ENCODE results near the gene CX3CL1. TPM values are rescaled to one million over a fixed set of nuclear protein-coding genes. Genes with fewer than 3 reads are reported as not detected.

The CX3CL1 gene
- total RNA-seq, 3 donors from 2014 or later = 6.2 to 164 (median 58.0) TPM

GRCh38 chr16:57390636-57391295 is 18.5 kb downstream of the CX3CL1 start:
- Histone ChIP-seq H3K9me3 (no peaks in the 10 kb centered on the region), H3K4me3 (no peak overlapping the region), H3K36me3 (no peaks in the 10 kb centered on the region), H3K27ac (peak overlapping the region; percentile 16 to 83), H3K4me1 (peaks cover 5 to 11% of the 10 kb centered on the region in 2 donors), H3K27me3 (no peaks in the 10 kb centered on the region)
- no peak for DNase-seq (ENCODE audit: low spot score in 2 of 2)
- TF ChIP-seq POLR2A (IDR thresholded peaks at IDR 0.05) (no peak), POLR2AphosphoS5 (IDR thresholded peaks at IDR 0.05) (no peak)
- TF ChIP-seq, protein P1, sequence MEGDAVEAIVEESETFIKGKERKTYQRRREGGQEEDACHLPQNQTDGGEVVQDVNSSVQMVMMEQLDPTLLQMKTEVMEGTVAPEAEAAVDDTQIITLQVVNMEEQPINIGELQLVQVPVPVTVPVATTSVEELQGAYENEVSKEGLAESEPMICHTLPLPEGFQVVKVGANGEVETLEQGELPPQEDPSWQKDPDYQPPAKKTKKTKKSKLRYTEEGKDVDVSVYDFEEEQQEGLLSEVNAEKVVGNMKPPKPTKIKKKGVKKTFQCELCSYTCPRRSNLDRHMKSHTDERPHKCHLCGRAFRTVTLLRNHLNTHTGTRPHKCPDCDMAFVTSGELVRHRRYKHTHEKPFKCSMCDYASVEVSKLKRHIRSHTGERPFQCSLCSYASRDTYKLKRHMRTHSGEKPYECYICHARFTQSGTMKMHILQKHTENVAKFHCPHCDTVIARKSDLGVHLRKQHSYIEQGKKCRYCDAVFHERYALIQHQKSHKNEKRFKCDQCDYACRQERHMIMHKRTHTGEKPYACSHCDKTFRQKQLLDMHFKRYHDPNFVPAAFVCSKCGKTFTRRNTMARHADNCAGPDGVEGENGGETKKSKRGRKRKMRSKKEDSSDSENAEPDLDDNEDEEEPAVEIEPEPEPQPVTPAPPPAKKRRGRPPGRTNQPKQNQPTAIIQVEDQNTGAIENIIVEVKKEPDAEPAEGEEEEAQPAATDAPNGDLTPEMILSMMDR (IDR thresholded peaks at IDR 0.05) = no peak
- intact Hi-C loops (cut with DNase I; ENCODE audit: low total_unique reads) = no loop called here

GRCh38 chr16:57391300-57391699 is 19.0 kb downstream of the CX3CL1 start:
- DNase-seq (ENCODE audit: low spot score in 2 of 2) = no peak
- no peak overlapping the region for H3K4me3 ChIP-seq
- no peaks in the 10 kb centered on the region for H3K36me3 ChIP-seq
- no peak for TF ChIP-seq POLR2AphosphoS5 (IDR thresholded peaks at IDR 0.05)
- TF ChIP-seq POLR2A (IDR thresholded peaks at IDR 0.05) = no peak
- no peaks in the 10 kb centered on the region for H3K27me3 ChIP-seq
- intact Hi-C loops (cut with DNase I; ENCODE audit: low total_unique reads) = no loop called here
- H3K4me1 ChIP-seq = peaks cover 4 to 11% of the 10 kb centered on the region in 2 donors
- peak overlapping the region; percentile 16 to 83 for H3K27ac ChIP-seq
- H3K9me3 ChIP-seq = no peaks in the 10 kb centered on the region

- DNase-seq (ENCODE audit: low spot score in 2 of 2) = no peak
- H3K27me3 ChIP-seq = no peaks in the 10 kb centered on the region
- H3K9me3 ChIP-seq = no peaks in the 10 kb centered on the region
These were observed 19.4 kb downstream of the CX3CL1 start for GRCh38 chr16:57391708-57392107.

GRCh38 chr16:57392694-57393093 is 20.4 kb downstream of the CX3CL1 start:
- peaks cover 0 to 11% of the 10 kb centered on the region in 2 donors for H3K4me1 ChIP-seq
- DNase-seq (ENCODE audit: low spot score in 2 of 2) = peak; percentile 69 to 81
- peak overlapping the region; percentile 78 to 83 for H3K27ac ChIP-seq
- TF ChIP-seq POLR2A (IDR thresholded peaks at IDR 0.05) (no peak), POLR2AphosphoS5 (IDR thresholded peaks at IDR 0.05) (peak in 1 of 3 donors; percentile 59)
- intact Hi-C loops (cut with DNase I; ENCODE audit: low total_unique reads) = no loop called here
- H3K36me3 ChIP-seq = no peaks in the 10 kb centered on the region
- H3K9me3 ChIP-seq = no peaks in the 10 kb centered on the region
- no peaks in the 10 kb centered on the region for H3K27me3 ChIP-seq
- no peak overlapping the region for H3K4me3 ChIP-seq

More at GRCh38 chr16:57391708-57392107, 19.4 kb downstream of the CX3CL1 start:
- H3K27ac ChIP-seq = peak overlapping the region in 1 of 2 donors; percentile 83
- peaks cover under 1 to 11% of the 10 kb centered on the region in 2 donors for H3K4me1 ChIP-seq
- intact Hi-C loops (cut with DNase I; ENCODE audit: low total_unique reads) = no loop called here
- no peak overlapping the region for H3K4me3 ChIP-seq
- no peaks in the 10 kb centered on the region for H3K36me3 ChIP-seq
- TF ChIP-seq, protein P1 (IDR thresholded peaks at IDR 0.05) = no peak
- TF ChIP-seq POLR2AphosphoS5 (IDR thresholded peaks at IDR 0.05) = no peak
- TF ChIP-seq POLR2A (IDR thresholded peaks at IDR 0.05) = no peak

- Histone ChIP-seq H3K27me3 (no peaks in the 10 kb centered on the region), H3K9me3 (no peaks in the 10 kb centered on the region), H3K36me3 (no peaks in the 10 kb centered on the region), H3K4me1 (peaks cover 0 to 7% of the 10 kb centered on the region in 2 donors), H3K27ac (peak overlapping the region; percentile 71 to 83), H3K4me3 (no peak overlapping the region)
- peak; percentile 78 to 87 for DNase-seq (ENCODE audit: low spot score in 2 of 2)
- TF ChIP-seq, protein P1 (IDR thresholded peaks at IDR 0.05) = no peak
- TF ChIP-seq POLR2AphosphoS5 (IDR thresholded peaks at IDR 0.05) = peak; percentile 30 to 75 (median 43)
- intact Hi-C loops (cut with DNase I; ENCODE audit: low total_unique reads) = no loop called here
These were observed 22.2 kb downstream of the CX3CL1 start for GRCh38 chr16:57394444-57394843.

DNA sequence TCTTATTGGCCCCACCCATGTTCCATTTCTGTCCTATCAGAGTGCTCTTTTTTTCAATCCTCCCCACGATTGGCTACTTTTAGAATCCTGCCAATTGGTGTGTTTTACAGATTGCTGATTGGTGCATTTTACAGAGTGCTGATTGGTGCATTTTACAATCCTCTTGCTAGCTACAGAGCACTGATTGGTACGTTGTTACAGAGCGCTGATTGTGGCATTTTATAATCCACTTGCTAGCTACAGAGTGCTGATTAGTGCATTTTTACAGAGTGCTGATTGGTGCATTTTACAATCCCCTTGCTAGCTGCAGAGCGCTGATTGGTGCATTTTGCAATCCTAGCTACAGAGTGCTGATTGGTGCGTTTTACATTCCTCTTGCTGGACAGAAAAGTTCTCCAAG is 22.7 kb downstream of the CX3CL1 start:
- Histone ChIP-seq H3K9me3 (no peaks in the 10 kb centered on the region), H3K4me1 (peaks cover 0 to 7% of the 10 kb centered on the region in 2 donors), H3K27ac (peak overlapping the region; percentile 39 to 83), H3K27me3 (no peaks in the 10 kb centered on the region), H3K4me3 (no peak overlapping the region), H3K36me3 (no peaks in the 10 kb centered on the region)
- intact Hi-C loops (cut with DNase I; ENCODE audit: low total_unique reads) = no loop called here
- no peak for DNase-seq (ENCODE audit: low spot score in 2 of 2)
- TF ChIP-seq, protein P1 (IDR thresholded peaks at IDR 0.05) = no peak
- TF ChIP-seq POLR2A (IDR thresholded peaks at IDR 0.05) (no peak), POLR2AphosphoS5 (IDR thresholded peaks at IDR 0.05) (no peak)

All from breast epithelium (tissue), 4 donors.